Body of pancreas (tissue), 4 donors: ENCODE data around the gene CCDC43. TPM values are rescaled to one million over a fixed set of nuclear protein-coding genes. Genes with fewer than 3 reads are reported as not detected.
"Not testable (repeated sequence)": the region's sequence is repeated elsewhere in the genome, so short reads cannot be mapped to it uniquely, and the experiment has no call there.

Source experiments
- ATAC-seq: fragments of 150-250 bp; one replicate; pipeline ENCODE4 v1.9.1; 2016
- DNase-seq, 4 donors: peaks; one replicate each; pipeline ENCODE4 v3.0.0-alpha.2; 2019
- H3K27ac ChIP-seq, 4 donors: fragments of 200-600 bp; sonication (generic); 1 replicate in 3 of 4; 2 replicates in 1 of 4; pipeline versions ENCODE4 v1.5.1 to v1.6.1; 2016 to 2019; ENCODE audit warnings: mild to moderate bottlenecking in 1 of 4, mixed read lengths in 1 of 4, moderate library complexity in 1 of 4
- H3K27me3 ChIP-seq, 2 donors: fragments of 200-600 bp; sonication (generic); one replicate each; pipeline ENCODE4 v1.6.0; 2016; ENCODE audit warnings: mild to moderate bottlenecking in 1 of 2
- H3K36me3 ChIP-seq, 2 donors: fragments of 200-600 bp; sonication (generic); replicated peaks in 1 of 2; 2 replicates each; pipeline ENCODE4 v1.5.1; 2016; ENCODE audit warnings: low read depth in 2 of 2; ENCODE audit not compliant: insufficient read depth in 1 of 2
- H3K4me1 ChIP-seq: fragments of 200-600 bp; sonication (generic); one replicate; pipeline ENCODE4 v1.6.0; 2016
- H3K4me3 ChIP-seq, 2 donors: fragments of 200-600 bp; sonication (generic); 1 replicate in 1 of 2; 2 replicates in 1 of 2; pipeline ENCODE4 v1.5.1; 2016 to 2019
- H3K9me3 ChIP-seq, 3 donors: fragments of 200-600 bp; sonication (generic); 1 replicate in 2 of 3; 2 replicates in 1 of 3; pipeline ENCODE4 v1.5.1; 2016
- POLR2A ChIP-seq, 3 donors: fragments of 450-650 bp; IDR thresholded peaks; one replicate each; pipeline ENCODE4 v1.6.1; 2016; ENCODE audit warnings: antibody characterized with exemption in 3 of 3, mild to moderate bottlenecking in 2 of 3
- WGBS, 2 donors: methylation state at CpG; one replicate each; pipeline ENCODE4 v1.1.5; 2017; 5-methylcytosine and 5-hydroxymethylcytosine counted together
- intact Hi-C: fragments of 100-400 bp; cut with DNase I; formaldehyde crosslinking; loops from one replicate; pipeline ENCODE4 v1.15.1; 2023
- total RNA-seq, 2 donors: library from RNA; depleted of rRNA; stranded (reverse); fragments of >200 nt; gene quantifications; one replicate each; pipeline ENCODE4 v1.1.0, GENCODE V29; 2016
- TF ChIP-seq, protein P1 (sequence below), 7 experiments: fragments of 450-650 bp in 4 of 7; fragments of 200-600 bp in 3 of 7; sonication (generic) in 3 of 7; IDR thresholded peaks; one replicate each; pipeline ENCODE4 v1.5.1; 2016 to 2019; ENCODE audit warnings: antibody characterized with exemption in 7 of 7

CCDC43 gene
- total RNA-seq, 2 donors from 2014 or later = 5.9 to 7.0 TPM

DNA sequence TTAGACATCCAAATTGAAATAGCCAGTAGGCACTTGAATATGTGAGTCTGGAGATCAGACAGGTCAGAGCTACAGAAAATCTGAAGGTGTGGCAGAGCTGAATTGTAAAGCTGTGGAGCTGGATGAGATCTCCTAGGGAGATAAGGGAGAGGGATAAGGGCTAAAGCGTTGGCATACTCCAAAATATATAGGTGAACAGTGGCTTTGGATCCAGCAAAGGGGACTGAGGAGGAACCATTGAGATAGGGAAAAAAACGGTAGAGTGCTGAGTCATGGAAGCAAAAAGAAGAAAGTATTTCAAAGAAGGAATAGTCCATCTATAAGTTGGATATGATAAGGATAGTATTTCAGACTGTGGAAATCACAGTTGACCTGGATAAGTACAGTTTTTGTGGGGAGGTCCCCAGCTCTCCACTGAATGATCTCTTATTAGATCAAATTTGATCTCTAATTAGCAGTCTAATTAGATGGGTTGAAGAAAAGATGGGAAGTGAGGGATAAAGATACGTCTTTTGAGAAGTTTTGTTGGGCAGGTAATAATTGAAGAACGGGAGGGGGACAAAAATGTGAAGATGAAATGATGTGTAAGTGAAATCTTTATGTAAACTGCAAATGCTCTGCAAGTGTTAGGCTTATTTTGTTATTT, 18.3 kb upstream of the CCDC43 start:
- ATAC-seq (no peak), DNase-seq (no peak)
- peaks cover 13% of the 10 kb centered on the region for H3K4me1 ChIP-seq
- H3K4me3 ChIP-seq = peak overlapping the region in 1 of 2 donors; percentile 92
- H3K27me3 ChIP-seq = no peaks in the 10 kb centered on the region
- intact Hi-C loops = no loop called here
- peak overlapping the region in 2 of 4 donors; percentile 64 to 74 for H3K27ac ChIP-seq
- H3K9me3 ChIP-seq = no peaks in the 10 kb centered on the region
- TF ChIP-seq POLR2A (IDR thresholded peaks at IDR 0.05) = no peak
- TF ChIP-seq, protein P1, sequence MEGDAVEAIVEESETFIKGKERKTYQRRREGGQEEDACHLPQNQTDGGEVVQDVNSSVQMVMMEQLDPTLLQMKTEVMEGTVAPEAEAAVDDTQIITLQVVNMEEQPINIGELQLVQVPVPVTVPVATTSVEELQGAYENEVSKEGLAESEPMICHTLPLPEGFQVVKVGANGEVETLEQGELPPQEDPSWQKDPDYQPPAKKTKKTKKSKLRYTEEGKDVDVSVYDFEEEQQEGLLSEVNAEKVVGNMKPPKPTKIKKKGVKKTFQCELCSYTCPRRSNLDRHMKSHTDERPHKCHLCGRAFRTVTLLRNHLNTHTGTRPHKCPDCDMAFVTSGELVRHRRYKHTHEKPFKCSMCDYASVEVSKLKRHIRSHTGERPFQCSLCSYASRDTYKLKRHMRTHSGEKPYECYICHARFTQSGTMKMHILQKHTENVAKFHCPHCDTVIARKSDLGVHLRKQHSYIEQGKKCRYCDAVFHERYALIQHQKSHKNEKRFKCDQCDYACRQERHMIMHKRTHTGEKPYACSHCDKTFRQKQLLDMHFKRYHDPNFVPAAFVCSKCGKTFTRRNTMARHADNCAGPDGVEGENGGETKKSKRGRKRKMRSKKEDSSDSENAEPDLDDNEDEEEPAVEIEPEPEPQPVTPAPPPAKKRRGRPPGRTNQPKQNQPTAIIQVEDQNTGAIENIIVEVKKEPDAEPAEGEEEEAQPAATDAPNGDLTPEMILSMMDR (IDR thresholded peaks at IDR 0.05) = no peak
- WGBS, 2 donors = 15 to 24% methylated on average over 4 of the region's 4 CpGs
- H3K36me3 ChIP-seq = no peaks in the 10 kb centered on the region

DNA sequence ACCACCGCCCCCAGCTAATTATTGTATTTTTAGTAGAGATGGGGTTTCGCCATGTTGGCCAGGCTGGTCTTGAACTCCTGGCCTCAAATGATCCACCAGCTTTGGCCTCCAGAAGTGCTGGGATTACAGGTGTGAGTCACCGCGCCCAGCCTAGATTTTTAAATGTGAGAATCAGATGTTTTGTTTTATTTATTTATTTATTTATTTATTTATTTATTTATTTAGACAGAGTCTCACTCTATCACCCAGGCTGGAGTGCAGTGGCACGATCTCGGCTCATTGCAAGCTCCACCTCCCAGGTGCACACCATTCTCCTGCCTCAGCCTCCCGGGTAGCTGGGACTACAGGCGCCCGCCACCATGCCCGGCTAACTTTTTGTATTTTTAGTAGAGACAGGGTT, 10.7 kb upstream of the CCDC43 start:
- H3K27me3 ChIP-seq, H3K9me3 ChIP-seq, H3K27ac ChIP-seq, H3K4me3 ChIP-seq, ATAC-seq, intact Hi-C loops, H3K36me3 ChIP-seq, H3K4me1 ChIP-seq, DNase-seq: not testable (repeated sequence)
- 72 to 83% methylated on average over 10 of the region's 10 CpGs for WGBS, 2 donors

DNA sequence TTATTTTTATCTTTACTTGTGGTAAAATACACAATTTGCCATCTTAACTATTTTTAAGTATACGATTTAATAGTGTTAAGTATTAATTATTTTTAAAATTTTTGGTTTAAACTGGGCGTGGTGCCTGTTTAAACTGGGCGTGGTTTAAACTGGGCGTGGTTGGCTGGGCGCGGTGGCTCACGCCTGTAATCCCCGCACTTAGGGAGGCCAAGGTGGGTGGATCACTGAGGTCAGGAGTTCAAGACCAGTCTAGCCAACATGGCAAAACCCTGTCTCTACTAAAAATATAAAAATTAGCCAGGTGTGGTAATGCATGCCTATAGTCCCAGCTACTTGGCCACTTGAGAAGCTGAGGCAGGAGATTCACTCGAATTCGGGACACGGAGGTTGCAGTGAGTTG, 4.0 kb upstream of the CCDC43 start:
- 65 to 72% methylated on average over 11 of the region's 11 CpGs for WGBS, 2 donors
- no peaks in the 10 kb centered on the region for H3K27me3 ChIP-seq
- ATAC-seq (no peak), DNase-seq (no peak)
- no peak overlapping the region for H3K4me3 ChIP-seq
- H3K27ac ChIP-seq = no peak overlapping the region
- H3K9me3 ChIP-seq = no peaks in the 10 kb centered on the region
- TF ChIP-seq, protein P1 (IDR thresholded peaks at IDR 0.05) = no peak
- TF ChIP-seq POLR2A (IDR thresholded peaks at IDR 0.05) = no peak
- peaks cover 14% of the 10 kb centered on the region for H3K4me1 ChIP-seq
- H3K36me3 ChIP-seq = no peaks in the 10 kb centered on the region
- intact Hi-C loops = no loop called here

DNA sequence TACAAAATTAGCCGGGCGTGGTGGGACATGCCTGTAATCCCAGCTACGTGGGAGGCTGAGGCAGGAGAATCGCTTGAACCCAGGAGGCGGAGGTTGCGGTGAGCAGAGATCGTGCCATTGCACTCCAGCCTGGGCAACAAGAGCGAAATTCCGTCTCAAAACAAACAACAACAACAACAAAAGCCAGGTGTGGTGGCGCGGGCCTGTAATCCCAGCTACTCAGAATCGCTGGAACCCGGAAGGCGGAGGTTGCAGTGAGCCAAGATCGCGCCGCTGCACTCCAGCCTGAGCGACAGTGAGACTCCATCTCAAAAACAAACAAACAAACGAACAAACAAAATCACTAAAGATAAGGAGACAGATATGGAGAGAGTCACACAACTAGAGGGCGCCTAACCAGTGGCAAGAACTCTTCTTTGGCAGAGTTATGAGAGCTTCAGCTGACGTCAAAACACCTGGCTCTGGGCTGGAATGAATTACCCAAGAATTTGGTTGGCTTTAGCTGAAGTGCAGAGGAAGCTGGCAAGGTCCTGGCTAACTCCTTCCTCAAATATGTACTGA, 1.2 kb upstream of the CCDC43 start:
- ATAC-seq, intact Hi-C loops, H3K4me3 ChIP-seq, H3K36me3 ChIP-seq, H3K27me3 ChIP-seq, H3K9me3 ChIP-seq, H3K27ac ChIP-seq: not testable (repeated sequence)
- DNase-seq = peak in 1 of 4 donors; percentile 7
- peaks cover 19% of the 10 kb centered on the region for H3K4me1 ChIP-seq
- 77 to 82% methylated on average over 21 of the region's 21 CpGs for WGBS, 2 donors

DNA sequence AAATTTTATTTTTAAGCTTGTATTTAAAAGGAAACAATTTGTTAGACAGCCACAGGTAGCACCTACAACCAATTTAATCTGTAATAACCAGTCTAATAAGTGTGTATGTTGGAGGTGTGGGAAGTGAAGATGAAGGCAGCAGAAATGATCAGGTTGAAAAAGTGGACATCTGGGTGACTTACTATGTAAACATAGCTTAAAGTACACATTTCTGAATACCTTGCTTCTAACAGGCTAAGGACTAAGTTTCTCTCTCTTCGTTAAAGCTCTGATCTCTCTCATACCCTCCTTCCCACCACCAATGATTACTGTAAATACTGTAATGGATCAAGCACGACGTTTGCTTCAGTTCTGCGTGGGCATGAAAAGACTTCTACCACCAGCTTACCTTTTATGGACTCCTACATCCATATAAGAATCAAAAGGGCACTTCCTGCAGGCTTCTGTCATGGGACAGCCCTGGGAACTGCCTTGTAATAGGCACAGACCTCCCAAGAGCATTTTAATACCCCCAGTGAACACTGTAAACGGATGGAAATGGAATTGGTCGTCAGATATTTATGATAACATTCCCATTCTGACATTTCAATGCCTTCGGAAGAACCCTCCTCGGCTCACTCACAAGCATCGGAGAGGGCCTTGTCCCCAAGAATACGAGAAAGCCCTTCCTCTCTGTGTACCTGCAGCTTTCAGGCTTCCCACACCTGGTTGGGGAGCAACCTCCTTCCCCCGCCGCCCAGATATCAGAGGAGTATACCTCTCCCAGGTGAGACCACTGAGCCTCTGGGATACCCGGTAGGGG, 700 bp downstream of the CCDC43 start:
- Histone ChIP-seq H3K36me3 (no peaks in the 10 kb centered on the region), H3K27me3 (no peaks in the 10 kb centered on the region), H3K4me1 (peaks cover 19% of the 10 kb centered on the region), H3K27ac (peak overlapping the region; percentile 28 to 69 (median 56)), H3K4me3 (peak overlapping the region; percentile 55 to 84), H3K9me3 (no peaks in the 10 kb centered on the region)
- intact Hi-C loops = no loop called here
- TF ChIP-seq, protein P1 (IDR thresholded peaks at IDR 0.05) = no peak
- TF ChIP-seq POLR2A (IDR thresholded peaks at IDR 0.05) = no peak
- 1 to 2% methylated on average over 10 to 13 of the region's 13 CpGs for WGBS, 2 donors
- no peak for ATAC-seq
- DNase-seq = no peak
